Activated naive CD4-positive, alpha-beta T cell treated with anti-CD3 and anti-CD28 coated beads, Interleukin-2, amount 50 U/mL, for 24 hours (primary cell): ENCODE data around the gene ABHD10.
A peak's percentile ranks its signal among the peaks of the same experiment; 100 is the strongest.

Experiments
- H3K27ac Mint-ChIP-seq: one replicate; pipeline ENCODE4 v1.8.0; 2021; ENCODE audit warnings: mild to moderate bottlenecking, mixed read lengths
- H3K27me3 Mint-ChIP-seq: one replicate; pipeline ENCODE4 v1.8.0; 2021; ENCODE audit warnings: mixed read lengths
- H3K36me3 Mint-ChIP-seq: one replicate; pipeline ENCODE4 v1.8.0; 2021; ENCODE audit warnings: mixed read lengths
- H3K4me1 Mint-ChIP-seq: one replicate; pipeline ENCODE4 v1.8.0; 2021; ENCODE audit warnings: mixed read lengths
- H3K4me3 Mint-ChIP-seq: one replicate; pipeline ENCODE4 v1.8.0; 2021; ENCODE audit warnings: mild to moderate bottlenecking, mixed read lengths
- H3K9me3 Mint-ChIP-seq: one replicate; pipeline ENCODE4 v1.8.0; 2021; ENCODE audit warnings: mixed read lengths

The ABHD10 gene

GRCh38 chr3:112004187-112004586 is 25.4 kb downstream of the ABHD10 start:
- Mint-ChIP-seq H3K27ac (peak overlapping the region; percentile 75), H3K36me3 (no peaks in the 10 kb centered on the region), H3K9me3 (no peaks in the 10 kb centered on the region), H3K27me3 (no peaks in the 10 kb centered on the region), H3K4me3 (peak overlapping the region; percentile 37), H3K4me1 (peaks cover 56% of the 10 kb centered on the region)

GRCh38 chr3:112004669-112005068 is 25.8 kb downstream of the ABHD10 start:
- Mint-ChIP-seq H3K27ac (peak overlapping the region; percentile 75), H3K4me1 (peaks cover 54% of the 10 kb centered on the region), H3K4me3 (peak overlapping the region; percentile 37), H3K27me3 (no peaks in the 10 kb centered on the region), H3K9me3 (no peaks in the 10 kb centered on the region), H3K36me3 (no peaks in the 10 kb centered on the region)

GRCh38 chr3:112005091-112005672 is 26.4 kb downstream of the ABHD10 start:
- Mint-ChIP-seq H3K9me3 (no peaks in the 10 kb centered on the region), H3K36me3 (no peaks in the 10 kb centered on the region), H3K4me1 (peaks cover 51% of the 10 kb centered on the region), H3K27ac (peak overlapping the region; percentile 53), H3K4me3 (peak overlapping the region; percentile 2), H3K27me3 (no peaks in the 10 kb centered on the region)

- Mint-ChIP-seq H3K4me3 (no peak overlapping the region), H3K27me3 (no peaks in the 10 kb centered on the region), H3K27ac (no peak overlapping the region), H3K36me3 (no peaks in the 10 kb centered on the region), H3K4me1 (peaks cover 34% of the 10 kb centered on the region), H3K9me3 (no peaks in the 10 kb centered on the region)
These were observed 28.8 kb downstream of the ABHD10 start for GRCh38 chr3:112007633-112008032.

GRCh38 chr3:112009670-112010069 is 30.8 kb downstream of the ABHD10 start:
- H3K36me3 Mint-ChIP-seq, result no peaks in the 10 kb centered on the region
- no peak overlapping the region for H3K4me3 Mint-ChIP-seq
- no peaks in the 10 kb centered on the region for H3K27me3 Mint-ChIP-seq
- H3K4me1 Mint-ChIP-seq, result peaks cover 28% of the 10 kb centered on the region
- no peaks in the 10 kb centered on the region for H3K9me3 Mint-ChIP-seq
- no peak overlapping the region for H3K27ac Mint-ChIP-seq

- Mint-ChIP-seq H3K4me1 (peaks cover 20% of the 10 kb centered on the region), H3K27ac (peak overlapping the region; percentile 69)
These were observed 31.8 kb downstream of the ABHD10 start for GRCh38 chr3:112010636-112011035.

GRCh38 chr3:112011376-112011940 is 32.6 kb downstream of the ABHD10 start:
- no peaks in the 10 kb centered on the region for H3K36me3 Mint-ChIP-seq
- no peaks in the 10 kb centered on the region for H3K9me3 Mint-ChIP-seq
- no peak overlapping the region for H3K27ac Mint-ChIP-seq
- H3K27me3 Mint-ChIP-seq, result no peaks in the 10 kb centered on the region
- no peak overlapping the region for H3K4me3 Mint-ChIP-seq
- H3K4me1 Mint-ChIP-seq, result peaks cover 20% of the 10 kb centered on the region

More at GRCh38 chr3:112010636-112011035, 31.8 kb downstream of the ABHD10 start:
- Mint-ChIP-seq H3K9me3 (no peaks in the 10 kb centered on the region), H3K4me3 (no peak overlapping the region), H3K27me3 (no peaks in the 10 kb centered on the region), H3K36me3 (no peaks in the 10 kb centered on the region)

- no peaks in the 10 kb centered on the region for H3K9me3 Mint-ChIP-seq
- H3K36me3 Mint-ChIP-seq, result no peaks in the 10 kb centered on the region
These were observed 33.6 kb downstream of the ABHD10 start for GRCh38 chr3:112012205-112012992.

GRCh38 chr3:112013058-112013783 is 34.4 kb downstream of the ABHD10 start:
- no peaks in the 10 kb centered on the region for H3K36me3 Mint-ChIP-seq
- no peaks in the 10 kb centered on the region for H3K9me3 Mint-ChIP-seq
- H3K4me1 Mint-ChIP-seq, result peaks cover 25% of the 10 kb centered on the region
- H3K4me3 Mint-ChIP-seq, result peak overlapping the region; percentile 13
- H3K27ac Mint-ChIP-seq, result no peak overlapping the region
- no peaks in the 10 kb centered on the region for H3K27me3 Mint-ChIP-seq

More at GRCh38 chr3:112012205-112012992, 33.6 kb downstream of the ABHD10 start:
- no peaks in the 10 kb centered on the region for H3K27me3 Mint-ChIP-seq
- peak overlapping the region; percentile 20 for H3K27ac Mint-ChIP-seq
- peaks cover 25% of the 10 kb centered on the region for H3K4me1 Mint-ChIP-seq
- H3K4me3 Mint-ChIP-seq, result peak overlapping the region; percentile 1

GRCh38 chr3:112013784-112014143 is 34.9 kb downstream of the ABHD10 start:
- Mint-ChIP-seq H3K4me1 (peaks cover 25% of the 10 kb centered on the region), H3K27me3 (no peaks in the 10 kb centered on the region), H3K27ac (no peak overlapping the region), H3K4me3 (peak overlapping the region; percentile 13), H3K9me3 (no peaks in the 10 kb centered on the region), H3K36me3 (no peaks in the 10 kb centered on the region)

- Mint-ChIP-seq H3K27me3 (no peaks in the 10 kb centered on the region), H3K4me1 (peaks cover 25% of the 10 kb centered on the region), H3K36me3 (no peaks in the 10 kb centered on the region), H3K4me3 (no peak overlapping the region), H3K27ac (no peak overlapping the region), H3K9me3 (no peaks in the 10 kb centered on the region)
These were observed 38.3 kb downstream of the ABHD10 start for GRCh38 chr3:112017091-112017490.

- Mint-ChIP-seq H3K27ac (no peak overlapping the region), H3K27me3 (no peaks in the 10 kb centered on the region), H3K36me3 (no peaks in the 10 kb centered on the region), H3K4me1 (peaks cover 9% of the 10 kb centered on the region), H3K9me3 (no peaks in the 10 kb centered on the region), H3K4me3 (no peak overlapping the region)
These were observed 39.9 kb downstream of the ABHD10 start for GRCh38 chr3:112018712-112019111.

- Mint-ChIP-seq H3K4me1 (peaks cover 5% of the 10 kb centered on the region), H3K9me3 (no peaks in the 10 kb centered on the region), H3K27me3 (no peaks in the 10 kb centered on the region), H3K4me3 (no peak overlapping the region), H3K27ac (no peak overlapping the region), H3K36me3 (no peaks in the 10 kb centered on the region)
These were observed 40.9 kb downstream of the ABHD10 start for GRCh38 chr3:112019716-112020115.

- Mint-ChIP-seq H3K27me3 (peaks cover 2% of the 10 kb centered on the region), H3K27ac (no peak overlapping the region), H3K9me3 (no peaks in the 10 kb centered on the region), H3K4me1 (peaks cover 5% of the 10 kb centered on the region), H3K36me3 (no peaks in the 10 kb centered on the region), H3K4me3 (no peak overlapping the region)
These were observed 41.9 kb downstream of the ABHD10 start for GRCh38 chr3:112020674-112021085.

- Mint-ChIP-seq H3K9me3 (no peaks in the 10 kb centered on the region), H3K27me3 (peaks cover 2% of the 10 kb centered on the region), H3K27ac (no peak overlapping the region), H3K36me3 (no peaks in the 10 kb centered on the region), H3K4me3 (no peak overlapping the region), H3K4me1 (no peaks in the 10 kb centered on the region)
These were observed 48.3 kb downstream of the ABHD10 start for GRCh38 chr3:112027142-112027541.

GRCh38 chr3:112027826-112028225 is 49.0 kb downstream of the ABHD10 start:
- Mint-ChIP-seq H3K27ac (no peak overlapping the region), H3K9me3 (no peaks in the 10 kb centered on the region), H3K4me3 (no peak overlapping the region), H3K27me3 (peaks cover 2% of the 10 kb centered on the region), H3K4me1 (no peaks in the 10 kb centered on the region), H3K36me3 (no peaks in the 10 kb centered on the region)
